ENCODE data around the gene EML1. TPM values are rescaled to one million over a fixed set of nuclear protein-coding genes. Genes with fewer than 3 reads are reported as not detected.

The EML1 gene
- total RNA-seq, 1 donor from 2014 or later, result 29.9 TPM

DNA sequence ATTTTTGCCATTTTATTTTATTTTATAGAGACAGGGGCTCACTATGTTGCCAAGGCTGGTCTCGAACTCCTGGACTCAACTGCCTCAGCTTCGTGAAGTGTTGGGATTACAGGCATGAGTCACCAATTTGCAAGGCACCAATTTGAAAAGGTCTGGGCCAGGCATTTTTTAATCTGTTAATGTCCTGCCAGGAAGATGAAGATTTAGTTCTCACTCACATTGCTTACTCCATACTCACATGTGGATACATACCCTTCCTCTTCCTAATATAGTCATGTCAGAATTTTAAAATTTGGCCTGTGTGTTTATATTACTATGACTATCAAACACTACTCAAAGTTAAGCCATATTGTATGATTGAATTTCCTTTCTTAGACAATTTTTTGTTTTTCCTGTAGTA, 15.3 kb upstream of the EML1 start:
- no peak for DNase-seq (ENCODE audit: low read depth in 2 of 2)

DNA sequence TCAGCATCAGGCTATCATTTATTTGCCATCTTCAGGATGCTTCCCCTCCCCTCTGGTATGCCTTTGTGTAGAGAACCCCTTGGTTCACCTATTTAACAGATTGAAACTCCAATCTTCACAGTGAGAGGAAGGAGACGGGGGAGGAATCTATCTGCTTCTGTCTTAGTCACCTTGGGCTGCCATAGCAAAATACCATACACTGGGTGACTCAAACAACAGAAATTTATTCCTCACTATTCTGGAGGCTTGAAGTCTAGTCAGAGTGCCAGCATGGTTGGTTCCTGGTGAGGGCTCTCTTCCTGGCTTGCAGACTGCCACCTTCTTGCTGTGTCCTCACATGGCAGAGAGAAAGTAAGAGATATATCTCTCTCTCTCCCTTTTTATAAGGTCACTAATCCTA, 13.5 kb upstream of the EML1 start:
- no peak for DNase-seq (ENCODE audit: low read depth in 2 of 2)

GRCh38 chr14:99780690-99781089, 12.5 kb upstream of the EML1 start:
- no peak for DNase-seq (ENCODE audit: low read depth in 2 of 2)

GRCh38 chr14:99781091-99781490, 12.1 kb upstream of the EML1 start:
- no peak for DNase-seq (ENCODE audit: low read depth in 2 of 2)

GRCh38 chr14:99781853-99782610, 11.2 kb upstream of the EML1 start:
- no peak for DNase-seq (ENCODE audit: low read depth in 2 of 2)

- no peak for DNase-seq (ENCODE audit: low read depth in 2 of 2)
Measured at GRCh38 chr14:99784508-99784907, 8.7 kb upstream of the EML1 start.

DNA sequence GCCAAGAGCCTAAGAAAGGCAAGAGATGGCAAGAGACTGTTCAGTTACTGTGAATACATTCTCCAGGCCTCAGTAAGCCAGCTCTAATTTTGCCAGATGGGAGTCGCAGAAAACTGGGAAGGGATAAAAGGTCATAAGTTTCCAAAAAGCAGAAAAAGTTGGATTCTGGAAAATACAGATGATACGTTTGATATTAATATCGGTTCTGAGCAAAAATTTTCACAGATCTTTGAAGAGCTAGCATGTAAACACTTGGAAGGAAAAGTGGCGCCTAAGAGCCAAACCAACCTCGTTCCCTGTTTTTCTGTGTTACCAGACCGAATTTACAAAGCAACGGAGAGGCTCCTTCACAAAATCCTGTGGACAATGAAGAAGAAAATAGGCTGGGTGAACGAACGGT, 7.8 kb upstream of the EML1 start:
- no peak for DNase-seq (ENCODE audit: low read depth in 2 of 2)

GRCh38 chr14:99786511-99786989, 6.7 kb upstream of the EML1 start:
- no peak for DNase-seq (ENCODE audit: low read depth in 2 of 2)

DNA sequence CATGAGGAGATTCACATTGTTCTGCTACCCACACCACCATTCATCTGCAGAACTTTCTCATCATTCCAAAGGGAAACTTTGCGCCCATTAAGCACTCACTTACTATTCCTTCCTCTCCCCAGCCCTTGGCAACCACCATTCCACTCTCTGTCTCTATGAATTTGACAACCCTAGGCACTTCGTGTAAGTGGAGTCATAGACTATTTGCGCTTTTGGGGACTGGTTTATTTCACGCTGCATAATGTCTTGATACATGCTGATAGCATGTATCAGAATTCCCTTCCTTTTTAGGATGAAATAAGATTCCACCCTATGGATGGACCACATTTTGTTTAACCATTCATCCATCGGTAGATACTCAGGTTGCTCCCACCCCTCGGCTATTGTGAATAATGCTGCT, 4.5 kb upstream of the EML1 start:
- DNase-seq (ENCODE audit: low read depth in 2 of 2), result no peak

GRCh38 chr14:99789581-99789980, 3.6 kb upstream of the EML1 start:
- DNase-seq (ENCODE audit: low read depth in 2 of 2), result no peak

- DNase-seq (ENCODE audit: low read depth in 2 of 2), result no peak
Measured at GRCh38 chr14:99790201-99790977, 2.8 kb upstream of the EML1 start.

- DNase-seq (ENCODE audit: low read depth in 2 of 2), result no peak
Measured at GRCh38 chr14:99790978-99791376, 2.2 kb upstream of the EML1 start.

DNA sequence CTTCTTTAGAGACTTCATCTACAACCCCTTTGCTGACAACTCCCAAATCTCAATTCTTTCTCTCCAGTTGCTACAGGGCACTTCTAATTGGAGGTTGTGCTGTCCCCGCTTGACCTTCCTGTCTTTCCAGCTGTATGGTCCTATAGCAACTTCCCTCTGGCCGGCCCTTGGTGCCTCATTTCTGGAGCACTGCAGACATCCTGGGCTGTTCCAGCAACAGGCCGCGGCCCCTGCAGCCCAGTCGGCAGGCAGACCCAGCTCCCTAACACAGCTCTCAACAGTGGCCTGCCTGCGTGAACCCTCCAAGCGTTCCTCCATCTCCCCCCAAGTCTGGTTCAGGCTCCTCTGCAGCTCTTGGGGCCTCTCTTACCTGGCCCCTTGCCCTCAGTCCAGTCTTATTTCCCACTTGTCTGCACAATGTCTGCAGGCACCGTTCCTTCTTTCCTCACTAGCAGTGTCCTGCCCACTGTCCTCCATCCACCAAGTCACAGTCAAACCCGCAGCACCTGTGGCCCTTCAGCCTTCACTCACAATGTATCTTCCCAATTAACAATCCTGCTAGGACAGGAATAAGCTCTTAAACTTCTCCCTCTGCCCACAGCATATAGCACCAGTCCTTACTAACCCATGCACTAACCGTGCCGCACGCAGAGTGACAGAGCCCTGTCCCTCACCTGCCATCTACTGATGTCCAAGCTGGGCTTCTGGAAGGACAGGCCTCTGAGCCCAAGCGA, 1.6 kb upstream of the EML1 start:
- DNase-seq (ENCODE audit: low read depth in 2 of 2), result no peak

DNA sequence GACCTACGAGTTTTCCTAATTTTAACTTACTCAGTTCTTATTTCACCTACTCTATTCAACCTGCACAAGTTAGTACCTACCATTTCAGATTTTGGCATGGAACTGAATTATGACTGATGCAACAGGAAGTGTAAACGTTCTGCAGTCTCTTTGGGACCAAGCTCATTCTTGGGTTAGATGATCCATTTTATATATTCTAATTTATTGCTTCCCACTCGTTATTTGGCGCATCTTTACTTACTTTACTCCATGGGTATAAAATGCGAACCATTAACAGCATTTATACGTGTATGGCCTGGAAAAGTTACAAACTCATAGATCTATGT, 1.0 kb upstream of the EML1 start:
- peak in 1 of 2 donors; percentile 20 for DNase-seq (ENCODE audit: low read depth in 2 of 2)

DNA sequence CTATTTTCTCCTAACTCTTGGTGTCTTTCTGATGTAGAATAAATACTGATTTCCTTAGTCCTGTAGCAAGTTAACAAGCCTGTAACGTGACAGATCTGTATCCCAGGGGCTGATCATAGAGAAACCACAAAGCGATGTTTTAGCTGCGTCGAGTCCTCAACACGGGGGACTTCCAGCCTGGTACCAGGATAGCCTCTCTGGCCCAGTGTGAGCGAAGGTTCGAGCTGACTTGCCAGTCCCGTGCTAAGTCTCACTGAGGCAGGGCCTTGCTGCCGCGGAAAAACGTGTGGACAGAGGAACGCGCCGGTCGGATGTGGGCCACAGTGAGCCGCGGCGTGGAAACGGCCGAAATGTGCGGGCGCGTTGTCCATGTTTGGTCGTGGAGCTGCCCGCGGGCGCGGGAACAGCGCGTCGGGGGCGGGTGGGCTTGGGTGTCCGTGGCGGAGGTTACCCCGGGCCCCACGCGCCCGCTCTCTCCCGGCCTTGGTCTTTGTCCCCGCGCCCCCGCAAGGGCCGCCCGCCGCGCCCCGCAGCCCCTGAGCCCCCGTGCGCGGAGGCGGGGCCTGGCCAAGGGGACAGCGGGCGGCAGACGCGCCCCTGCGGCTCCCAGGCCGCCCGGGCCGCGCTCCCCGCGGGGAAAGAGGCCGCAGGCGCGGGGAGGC, 531 bp upstream of the EML1 start:
- DNase-seq (ENCODE audit: low read depth in 2 of 2), result peak in 1 of 2 donors; percentile 40

DNA sequence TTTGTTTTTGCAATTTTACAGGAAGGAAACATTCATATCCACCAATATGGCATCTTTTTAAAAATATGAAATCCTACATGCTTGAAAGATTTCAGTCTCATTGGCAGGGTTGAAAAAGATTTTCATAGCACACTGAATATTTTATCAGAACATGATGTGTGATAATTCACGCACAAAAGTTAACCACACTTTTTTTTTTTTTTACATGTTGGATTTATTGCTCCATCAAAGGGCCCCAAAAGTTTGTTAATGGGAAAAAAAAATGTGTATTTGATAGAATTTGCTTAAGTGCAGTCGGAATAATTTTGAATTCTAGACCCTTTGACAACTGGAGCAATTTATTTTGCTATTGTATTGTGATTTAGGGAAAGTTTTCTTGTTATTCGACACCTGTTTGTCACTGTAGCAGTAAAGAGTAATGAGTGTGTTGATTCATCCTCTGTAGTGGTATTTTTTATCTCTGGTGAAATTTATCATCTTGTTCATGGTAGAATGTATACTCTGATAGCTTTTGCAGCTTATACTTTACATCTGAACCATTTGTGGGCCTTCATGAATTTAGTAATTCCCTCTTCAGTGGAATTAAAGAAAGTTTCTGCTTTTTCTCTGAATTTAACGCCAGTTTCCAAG, 1.1 kb downstream of the EML1 start:
- DNase-seq (ENCODE audit: low read depth in 2 of 2), result peak in 1 of 2 donors; percentile 12

- DNase-seq (ENCODE audit: low read depth in 2 of 2), result no peak
Measured at GRCh38 chr14:99795046-99795445, 1.8 kb downstream of the EML1 start.

DNA sequence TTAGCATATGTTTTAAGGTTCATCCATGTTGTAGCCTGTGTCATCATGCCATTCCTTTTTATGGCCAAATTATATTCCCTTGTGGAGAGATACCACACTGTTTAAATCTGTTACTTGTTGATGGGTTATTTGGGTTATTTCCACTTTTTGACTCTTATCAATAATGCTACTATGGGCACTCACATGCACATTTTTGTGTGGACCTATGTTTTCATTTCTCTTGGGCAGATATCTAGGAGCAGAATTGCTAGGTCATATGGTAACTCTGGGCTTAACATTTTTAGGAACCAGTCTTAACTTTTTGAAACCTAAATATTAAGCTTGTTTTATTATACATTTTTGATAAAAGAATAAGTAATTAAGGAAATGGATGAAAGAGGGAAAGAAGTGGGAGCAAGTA, 4.0 kb downstream of the EML1 start:
- DNase-seq (ENCODE audit: low read depth in 2 of 2), result no peak

GRCh38 chr14:99800781-99801180, 7.6 kb downstream of the EML1 start:
- no peak for DNase-seq (ENCODE audit: low read depth in 2 of 2)

DNA sequence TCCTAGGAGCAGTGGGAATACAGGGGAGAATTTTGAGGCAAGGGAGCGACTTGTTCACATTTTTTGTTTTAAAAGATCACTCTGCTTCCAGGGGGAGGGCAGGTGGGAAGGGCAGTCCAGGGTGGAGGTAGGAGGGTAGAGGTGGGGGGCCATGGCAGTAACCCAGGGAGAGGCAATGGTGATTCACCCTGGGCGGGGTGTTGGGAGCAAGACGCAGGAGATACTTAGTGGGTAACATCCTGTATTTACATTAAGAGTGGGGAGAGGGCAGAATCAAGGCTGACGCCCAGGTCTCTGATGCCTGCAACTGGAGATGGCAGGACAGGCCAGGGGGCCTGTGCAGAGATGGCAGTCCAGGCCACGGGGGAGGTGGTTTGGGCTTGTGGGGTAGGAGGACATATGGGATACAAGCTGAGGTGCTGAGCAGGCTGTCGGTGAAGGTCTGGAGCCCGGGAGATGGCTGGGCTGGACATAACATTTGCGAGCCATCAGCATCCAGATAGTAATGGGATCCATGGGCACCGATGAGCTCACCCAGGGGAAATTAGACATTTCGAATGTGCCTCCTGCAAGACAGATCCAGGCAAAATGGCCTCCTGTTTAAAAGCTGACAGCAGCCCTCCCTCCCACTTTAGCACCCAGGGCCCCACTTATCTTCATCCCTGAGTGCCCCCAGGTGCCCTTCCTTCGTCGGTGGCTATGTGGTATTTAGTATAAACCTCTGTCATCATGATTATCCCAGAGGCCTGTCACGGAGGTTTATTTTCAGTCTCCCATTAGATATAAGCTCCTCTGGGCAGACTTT, 9.3 kb downstream of the EML1 start:
- DNase-seq (ENCODE audit: low read depth in 2 of 2), result no peak
